MM.1S (cell line): Measurements from ENCODE around the gene EIF4G2.

Source experiments
- DNase-seq: peaks from one replicate; pipeline ENCODE4 v3.0.0-alpha.2; 2015
- H2AFZ ChIP-seq: fragments of 300-600 bp; sonication (generic); 2 replicates; pipeline ENCODE4 v1.6.0; 2016; ENCODE audit warnings: antibody characterized with exemption, low read length
- H3F3A ChIP-seq: fragments of 300-600 bp; sonication (generic); 2 replicates; pipeline ENCODE4 v1.6.1; 2016; ENCODE audit warnings: mild to moderate bottlenecking, antibody characterized with exemption, low read length, moderate library complexity, mixed read lengths; ENCODE audit not compliant: insufficient read depth
- H3K27ac ChIP-seq: fragments of 300-600 bp; sonication (generic); 2 replicates; pipeline ENCODE4 v1.5.1; 2016; ENCODE audit warnings: mild to moderate bottlenecking, low read length
- H3K27me3 ChIP-seq: fragments of 300-600 bp; sonication (generic); replicated peaks from 2 replicates; pipeline ENCODE4 v1.6.0; 2016; ENCODE audit warnings: low read length; ENCODE audit not compliant: insufficient read depth
- H3K36me3 ChIP-seq: fragments of 300-600 bp; sonication (generic); replicated peaks from 2 replicates; pipeline ENCODE4 v1.6.1; 2016; ENCODE audit warnings: mild to moderate bottlenecking, low read length, mixed read lengths; ENCODE audit not compliant: insufficient read depth
- H3K4me1 ChIP-seq: fragments of 300-600 bp; sonication (generic); 2 replicates; pipeline ENCODE4 v1.6.1; 2016; ENCODE audit warnings: low read length, mixed read lengths
- H3K4me2 ChIP-seq: fragments of 300-600 bp; sonication (generic); 2 replicates; pipeline ENCODE4 v1.6.0; 2016; ENCODE audit warnings: low read depth, low read length
- H3K4me3 ChIP-seq: fragments of 300-600 bp; sonication (generic); 2 replicates; pipeline ENCODE4 v1.5.1; 2016; ENCODE audit warnings: low read length, mixed read lengths
- H3K79me2 ChIP-seq: fragments of 300-600 bp; sonication (generic); 2 replicates; pipeline ENCODE4 v1.6.1; 2016; ENCODE audit warnings: mixed run types, low read length, mixed read lengths
- H3K9ac ChIP-seq: fragments of 300-600 bp; sonication (generic); 2 replicates; pipeline ENCODE4 v1.6.1; 2016; ENCODE audit warnings: low read length, mixed read lengths
- H3K9me2 ChIP-seq: fragments of 300-600 bp; sonication (generic); replicated peaks from 2 replicates; pipeline ENCODE4 v1.6.1; 2016; ENCODE audit warnings: mild to moderate bottlenecking, low read length, mixed read lengths; ENCODE audit not compliant: insufficient read depth
- H3K9me3 ChIP-seq: fragments of 300-600 bp; sonication (generic); replicated peaks from 2 replicates; pipeline ENCODE4 v1.6.1; 2016; ENCODE audit warnings: mild to moderate bottlenecking, low read length, mixed read lengths; ENCODE audit not compliant: insufficient read depth
- H4K20me1 ChIP-seq: fragments of 300-600 bp; sonication (generic); 2 replicates; pipeline ENCODE4 v1.6.1; 2016; ENCODE audit warnings: mild to moderate bottlenecking, low read length, moderate library complexity, mixed read lengths; ENCODE audit not compliant: insufficient read depth
- CTCF ChIP-seq: fragments of 300-600 bp; sonication (generic); IDR thresholded peaks from 2 replicates; pipeline ENCODE4 v1.5.1; 2016; ENCODE audit warnings: antibody characterized with exemption, low read length, mixed read lengths
- EZH2 ChIP-seq: fragments of 300-600 bp; sonication (generic); optimal IDR thresholded peaks from 2 replicates; pipeline ENCODE3; 2017; ENCODE audit warnings: low read depth, mild to moderate bottlenecking, antibody characterized with exemption, low read length, mixed read lengths
- EZH2phosphoT487 ChIP-seq: fragments of 300-600 bp; sonication (generic); IDR thresholded peaks from 2 replicates; pipeline ENCODE4 v1.6.1; 2018; ENCODE audit warnings: antibody characterized with exemption, low read length

Gene EIF4G2

DNA sequence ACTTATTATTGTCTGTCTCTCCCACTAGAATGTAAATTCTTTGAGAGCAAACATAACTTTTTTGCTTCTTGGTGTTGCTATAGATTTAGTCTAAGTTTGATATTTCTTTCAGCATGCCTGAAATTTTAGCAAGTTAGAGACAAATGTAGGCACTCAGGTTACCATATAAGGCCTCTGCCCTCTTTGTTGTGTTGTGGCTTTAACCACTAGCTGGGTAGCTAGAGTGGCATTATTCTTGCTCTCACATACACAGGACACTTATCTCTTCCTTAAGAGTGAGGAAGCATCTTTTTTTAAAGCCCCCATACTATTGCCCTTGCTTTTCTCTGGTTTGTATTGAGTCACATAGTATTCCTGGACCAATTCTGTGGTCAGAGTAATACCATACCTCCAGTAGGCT, 37.9 kb upstream of the EIF4G2 start:
- Histone ChIP-seq H2AFZ (no peak overlapping the region), H3K79me2 (no peaks in the 10 kb centered on the region), H3K9ac (no peak overlapping the region), H3K9me3 (no peaks in the 10 kb centered on the region), H3K4me3 (no peak overlapping the region), H3K9me2 (no peaks in the 10 kb centered on the region), H4K20me1 (no peaks in the 10 kb centered on the region), H3K27ac (no peak overlapping the region), H3K36me3 (no peaks in the 10 kb centered on the region), H3F3A (no peaks in the 10 kb centered on the region), H3K27me3 (no peaks in the 10 kb centered on the region), H3K4me2 (no peak overlapping the region), H3K4me1 (no peaks in the 10 kb centered on the region)
- TF ChIP-seq EZH2 (no peak), EZH2phosphoT487 (no peak), CTCF (no peak)
- no peak for DNase-seq

- no peaks in the 10 kb centered on the region for H3K79me2 ChIP-seq
- H3K9me3 ChIP-seq: no peaks in the 10 kb centered on the region
- H3F3A ChIP-seq: no peaks in the 10 kb centered on the region
- no peaks in the 10 kb centered on the region for H3K36me3 ChIP-seq
- no peaks in the 10 kb centered on the region for H3K9me2 ChIP-seq
- no peaks in the 10 kb centered on the region for H3K27me3 ChIP-seq
- H3K4me3 ChIP-seq: no peak overlapping the region
- H3K27ac ChIP-seq: no peak overlapping the region
- TF ChIP-seq EZH2phosphoT487: no peak
- no peak for TF ChIP-seq EZH2
- no peak for TF ChIP-seq CTCF
- H3K4me2 ChIP-seq: no peak overlapping the region
- no peak for DNase-seq
- H3K4me1 ChIP-seq: no peaks in the 10 kb centered on the region
- no peak overlapping the region for H3K9ac ChIP-seq
- no peaks in the 10 kb centered on the region for H4K20me1 ChIP-seq
- H2AFZ ChIP-seq: no peak overlapping the region
These were observed 36.9 kb upstream of the EIF4G2 start for GRCh38 chr11:10845589-10845988.

DNA sequence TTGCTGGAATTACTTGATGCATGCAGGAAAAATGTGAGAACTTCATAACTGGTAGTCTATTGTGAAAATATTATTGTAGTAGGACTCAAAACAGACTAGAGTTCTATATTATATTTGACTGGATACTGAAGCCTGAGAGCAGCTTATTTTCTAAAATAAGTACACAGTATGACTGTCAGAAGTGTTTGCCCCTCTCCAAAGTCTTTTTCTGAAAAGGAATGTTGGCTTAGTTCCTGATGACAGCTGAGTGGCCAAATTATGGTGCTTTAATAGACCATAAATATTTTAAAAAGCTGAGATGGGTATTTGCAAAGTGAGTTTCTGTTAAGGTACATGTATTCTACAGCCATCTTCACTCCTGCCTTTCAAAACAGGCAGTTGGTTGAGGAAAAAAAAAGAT, 36.1 kb upstream of the EIF4G2 start:
- no peaks in the 10 kb centered on the region for H3K4me1 ChIP-seq
- no peaks in the 10 kb centered on the region for H3K27me3 ChIP-seq

More for the DNA sequence above, 36.1 kb upstream of the EIF4G2 start:
- Histone ChIP-seq H3K79me2 (no peaks in the 10 kb centered on the region), H3K4me3 (no peak overlapping the region), H3K9ac (no peak overlapping the region), H3F3A (no peaks in the 10 kb centered on the region), H3K4me2 (no peak overlapping the region), H3K9me3 (no peaks in the 10 kb centered on the region), H3K9me2 (no peaks in the 10 kb centered on the region), H2AFZ (no peak overlapping the region), H3K36me3 (no peaks in the 10 kb centered on the region), H3K27ac (no peak overlapping the region), H4K20me1 (no peaks in the 10 kb centered on the region)
- DNase-seq: no peak
- no peak for TF ChIP-seq EZH2
- TF ChIP-seq CTCF: no peak
- TF ChIP-seq EZH2phosphoT487: no peak
